ENCODE data around the gene RPP14.

The RPP14 gene

DNA sequence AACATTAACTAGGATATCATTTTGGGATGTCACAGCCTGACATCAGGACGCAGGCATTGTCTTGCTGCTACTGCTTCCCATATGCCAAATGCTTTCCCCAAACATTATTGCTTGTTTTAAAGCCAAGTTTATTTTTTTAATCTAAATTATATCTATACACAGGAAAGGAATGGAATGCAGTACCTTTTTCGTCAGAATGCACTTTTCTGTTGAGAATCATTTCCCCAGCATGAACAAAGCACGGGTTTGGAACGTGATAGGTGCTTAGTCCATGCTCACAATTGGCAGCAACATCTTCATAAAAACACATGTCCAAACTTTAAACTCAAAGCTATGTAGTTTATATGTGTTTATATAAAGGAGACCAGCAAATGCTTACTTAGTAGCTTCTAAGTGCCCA, 52.8 kb downstream of the RPP14 start:
- no peak for DNase-seq

DNA sequence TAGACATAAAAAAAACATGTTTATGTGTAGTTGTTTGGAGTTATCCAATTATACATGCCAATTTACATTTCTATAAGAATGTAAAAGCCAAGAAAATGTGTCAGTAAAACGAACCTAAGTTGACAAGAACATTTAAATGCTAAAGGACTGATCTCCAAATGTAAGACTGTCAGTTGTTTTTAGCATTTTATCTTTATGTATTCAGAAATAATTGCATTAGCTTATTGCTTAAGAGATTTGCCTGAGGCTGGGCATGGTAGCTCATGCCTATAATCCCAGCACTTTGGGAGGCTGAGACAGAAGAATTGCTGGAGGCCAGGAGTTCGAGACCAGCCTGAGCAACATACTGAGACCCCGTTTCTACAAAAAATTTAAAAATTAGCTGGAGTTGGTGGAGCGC, 53.6 kb downstream of the RPP14 start:
- DNase-seq: no peak

DNA sequence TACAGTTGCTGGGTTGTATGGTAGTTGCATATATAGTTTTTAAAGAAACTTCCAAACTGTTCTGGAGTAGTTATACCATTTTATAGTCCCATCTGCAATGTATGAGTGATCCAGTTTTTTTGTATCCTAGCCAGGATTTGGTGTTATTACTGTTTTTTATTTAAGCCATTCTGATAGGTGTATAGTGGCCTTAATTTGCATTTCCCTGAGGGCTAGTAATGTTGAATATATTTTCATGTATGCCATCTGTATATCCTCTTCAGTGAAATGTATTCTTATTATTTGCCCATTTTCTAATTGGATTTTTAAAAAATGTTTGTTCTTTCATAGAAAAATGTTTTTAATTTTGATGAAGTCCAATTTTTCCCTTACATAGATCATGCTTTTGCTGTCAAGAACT, 55.8 kb downstream of the RPP14 start:
- DNase-seq: no peak

DNA sequence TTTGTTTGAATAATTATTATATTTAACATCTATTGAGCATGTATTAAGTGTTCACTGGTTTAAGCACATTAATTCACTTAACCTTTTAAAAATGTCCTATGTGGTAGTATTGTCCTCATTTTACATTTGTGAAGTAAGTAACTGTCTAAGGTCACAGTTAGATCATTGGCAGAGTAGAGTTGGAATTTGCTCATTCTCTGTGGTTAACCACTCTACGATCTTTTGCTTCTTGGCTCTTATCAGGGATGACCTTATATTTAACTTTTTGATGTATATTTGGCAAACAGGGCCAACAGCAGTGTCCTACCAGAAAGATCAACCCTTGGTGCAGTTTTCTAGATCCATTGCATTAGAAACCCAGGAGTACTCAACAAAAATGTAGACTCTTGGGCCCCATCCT, 60.7 kb downstream of the RPP14 start:
- peak; percentile 18 for DNase-seq

DNA sequence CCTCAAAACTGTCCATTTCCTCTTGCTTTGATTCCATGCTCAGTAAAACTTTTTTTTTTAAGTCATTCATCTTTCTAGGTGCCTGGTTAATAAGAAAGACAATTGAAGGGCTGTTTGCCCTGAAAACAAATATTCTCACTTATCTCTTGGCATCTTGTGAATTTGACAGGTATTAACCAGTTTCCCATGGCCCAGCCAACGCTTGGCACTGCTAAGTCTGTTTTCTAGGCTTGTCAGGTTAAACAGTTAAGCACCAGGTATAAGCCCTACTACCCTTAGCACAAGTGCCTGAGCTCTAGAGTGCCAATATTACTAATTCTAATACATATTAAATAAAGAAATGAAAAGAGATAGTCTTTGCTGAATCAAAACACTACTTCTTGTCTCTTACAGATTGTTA, 63.0 kb downstream of the RPP14 start:
- DNase-seq: no peak
